GM23248 (cell line): ENCODE results near the gene VPS8.

ENCODE experiments used
- EZH2 ChIP-seq: fragments of 200-600 bp; sonication (generic); IDR thresholded peaks from 2 replicates; pipeline ENCODE4 v1.6.1; 2018; ENCODE audit warnings: antibody characterized with exemption, mild to moderate bottlenecking; ENCODE audit not compliant: insufficient read depth, poor library complexity, severe bottlenecking
- EZH2phosphoT487 ChIP-seq: fragments of 200-600 bp; sonication (generic); IDR thresholded peaks from 2 replicates; pipeline ENCODE4 v1.6.1; 2018; ENCODE audit warnings: antibody characterized with exemption, moderate library complexity, mild to moderate bottlenecking, low read depth; ENCODE audit not compliant: insufficient read depth

GRCh38 chr3:185024406-185024805 is 212.4 kb downstream of the VPS8 start:
- TF ChIP-seq EZH2 (no peak), EZH2phosphoT487 (no peak)
